Stimulated activated naive B cell treated with anti-CD40 and anti-IgM and Interleukin-4, amounts not matched to agents 10 μg/mL and 1 μg/mL and 100 μg/mL, for 72 hours (primary cell): ENCODE data around the gene ELK3.

ENCODE experiments used
- ATAC-seq, 2 donors: fragments of 150-1000 bp; cut with Tn5 transposase; replicated peaks; 2 replicates each; pipeline ENCODE4 v1.10.0; 2021; ENCODE audit warnings: moderate library complexity in 1 of 2
- DNase-seq: peaks from one replicate; pipeline ENCODE4 v3.0.0; 2021
- H3K27ac Mint-ChIP-seq: one replicate; pipeline ENCODE4 v1.8.0; 2022; ENCODE audit warnings: mild to moderate bottlenecking, mixed read lengths
- H3K27me3 Mint-ChIP-seq, 2 donors: one replicate each; pipeline ENCODE4 v1.8.0; 2022; ENCODE audit warnings: mixed read lengths in 2 of 2
- H3K36me3 Mint-ChIP-seq, 2 donors: one replicate each; pipeline ENCODE4 v1.8.0; 2022; ENCODE audit warnings: mixed read lengths in 2 of 2, mild to moderate bottlenecking in 1 of 2
- H3K4me1 Mint-ChIP-seq, 2 donors: one replicate each; pipeline ENCODE4 v1.8.0; 2022; ENCODE audit warnings: mixed read lengths in 2 of 2, mild to moderate bottlenecking in 1 of 2
- H3K4me3 Mint-ChIP-seq, 2 donors: one replicate each; pipeline ENCODE4 v1.8.0; 2022; ENCODE audit warnings: mild to moderate bottlenecking in 2 of 2, mixed read lengths in 2 of 2, moderate library complexity in 1 of 2
- H3K9me3 Mint-ChIP-seq, 2 donors: one replicate each; pipeline ENCODE4 v1.8.0; 2022; ENCODE audit warnings: mixed read lengths in 2 of 2, mild to moderate bottlenecking in 1 of 2

The ELK3 gene

GRCh38 chr12:96193725-96194575 lies at the start of gene ELK3:
Gene ELK3 (plus strand): TSS chr12:96194375.
- Mint-ChIP-seq H3K4me1 (peaks cover 27 to 66% of the 10 kb centered on the region in 2 donors), H3K27me3 (no peaks in the 10 kb centered on the region), H3K27ac (peak within 1 kb of the TSS; percentile 95), H3K36me3 (peaks cover 0 to 4% of the 10 kb centered on the region in 2 donors), H3K4me3 (peak within 1 kb of the TSS; percentile 87 to 89), H3K9me3 (peaks cover 0 to 2% of the 10 kb centered on the region in 2 donors)
- ATAC-seq, result peak; percentile 62 to 66
- DNase-seq, result peak; percentile 57

GRCh38 chr12:96146747-96147146 lies 47.4 kb upstream of the ELK3 start:
- Mint-ChIP-seq H3K4me1 (peaks cover 12 to 26% of the 10 kb centered on the region in 2 donors), H3K27me3 (no peaks in the 10 kb centered on the region), H3K36me3 (no peaks in the 10 kb centered on the region), H3K4me3 (no peak overlapping the region), H3K27ac (no peak overlapping the region), H3K9me3 (no peaks in the 10 kb centered on the region)
- DNase-seq (no peak), ATAC-seq (peak; percentile 46 to 67)

- Mint-ChIP-seq H3K4me3 (no peak overlapping the region), H3K9me3 (no peaks in the 10 kb centered on the region), H3K27ac (no peak overlapping the region), H3K27me3 (no peaks in the 10 kb centered on the region), H3K36me3 (no peaks in the 10 kb centered on the region), H3K4me1 (peaks cover 2 to 9% of the 10 kb centered on the region in 2 donors)
- DNase-seq (no peak), ATAC-seq (no peak)
Observed at GRCh38 chr12:96150442-96150841, 43.7 kb upstream of the ELK3 start.

- ATAC-seq (no peak), DNase-seq (no peak)
- peaks cover 2 to 6% of the 10 kb centered on the region in 2 donors for H3K4me1 Mint-ChIP-seq
- H3K27ac Mint-ChIP-seq, result no peak overlapping the region
- H3K9me3 Mint-ChIP-seq, result no peaks in the 10 kb centered on the region
- no peaks in the 10 kb centered on the region for H3K27me3 Mint-ChIP-seq
- H3K36me3 Mint-ChIP-seq, result no peaks in the 10 kb centered on the region
- no peak overlapping the region for H3K4me3 Mint-ChIP-seq
Observed at GRCh38 chr12:96152164-96152563, 42.0 kb upstream of the ELK3 start.

GRCh38 chr12:96153131-96153725 lies 40.9 kb upstream of the ELK3 start:
- H3K36me3 Mint-ChIP-seq, result no peaks in the 10 kb centered on the region
- DNase-seq (no peak), ATAC-seq (no peak)
- H3K4me3 Mint-ChIP-seq, result no peak overlapping the region
- no peaks in the 10 kb centered on the region for H3K27me3 Mint-ChIP-seq
- peak overlapping the region; percentile 32 for H3K27ac Mint-ChIP-seq
- H3K4me1 Mint-ChIP-seq, result peaks cover 2 to 6% of the 10 kb centered on the region in 2 donors
- H3K9me3 Mint-ChIP-seq, result no peaks in the 10 kb centered on the region

GRCh38 chr12:96155181-96155580 lies 39.0 kb upstream of the ELK3 start:
- Mint-ChIP-seq H3K4me3 (no peak overlapping the region), H3K36me3 (no peaks in the 10 kb centered on the region), H3K4me1 (peaks cover 2 to 11% of the 10 kb centered on the region in 2 donors), H3K27ac (no peak overlapping the region), H3K9me3 (no peaks in the 10 kb centered on the region), H3K27me3 (no peaks in the 10 kb centered on the region)
- DNase-seq (no peak), ATAC-seq (no peak)

GRCh38 chr12:96155781-96156180 lies 38.4 kb upstream of the ELK3 start:
- peaks cover 2 to 12% of the 10 kb centered on the region in 2 donors for H3K4me1 Mint-ChIP-seq
- no peaks in the 10 kb centered on the region for H3K27me3 Mint-ChIP-seq
- H3K27ac Mint-ChIP-seq, result no peak overlapping the region

GRCh38 chr12:96156211-96156610 lies 38.0 kb upstream of the ELK3 start:
- Mint-ChIP-seq H3K36me3 (no peaks in the 10 kb centered on the region), H3K4me3 (no peak overlapping the region), H3K27ac (no peak overlapping the region), H3K4me1 (peaks cover 2 to 12% of the 10 kb centered on the region in 2 donors), H3K9me3 (no peaks in the 10 kb centered on the region), H3K27me3 (no peaks in the 10 kb centered on the region)
- DNase-seq (no peak), ATAC-seq (peak; percentile 39 to 55)

More at GRCh38 chr12:96155781-96156180, 38.4 kb upstream of the ELK3 start:
- no peak overlapping the region for H3K4me3 Mint-ChIP-seq
- DNase-seq (no peak), ATAC-seq (no peak)
- H3K9me3 Mint-ChIP-seq, result no peaks in the 10 kb centered on the region
- no peaks in the 10 kb centered on the region for H3K36me3 Mint-ChIP-seq

- Mint-ChIP-seq H3K36me3 (no peaks in the 10 kb centered on the region), H3K27ac (no peak overlapping the region), H3K4me1 (peaks cover 9 to 16% of the 10 kb centered on the region in 2 donors), H3K27me3 (no peaks in the 10 kb centered on the region), H3K9me3 (no peaks in the 10 kb centered on the region), H3K4me3 (no peak overlapping the region)
- DNase-seq, result no peak
- no peak for ATAC-seq
Observed at GRCh38 chr12:96157427-96157826, 36.7 kb upstream of the ELK3 start.

- Mint-ChIP-seq H3K27me3 (peaks cover 6 to 7% of the 10 kb centered on the region in 2 donors), H3K4me3 (no peak overlapping the region), H3K27ac (no peak overlapping the region), H3K4me1 (peaks cover 12 to 13% of the 10 kb centered on the region in 2 donors), H3K9me3 (no peaks in the 10 kb centered on the region), H3K36me3 (no peaks in the 10 kb centered on the region)
- DNase-seq, result no peak
- no peak for ATAC-seq
Observed at GRCh38 chr12:96164951-96165811, 29.0 kb upstream of the ELK3 start.

- Mint-ChIP-seq H3K4me3 (no peak overlapping the region), H3K27ac (no peak overlapping the region), H3K27me3 (peaks cover 6 to 7% of the 10 kb centered on the region in 2 donors), H3K9me3 (no peaks in the 10 kb centered on the region), H3K36me3 (no peaks in the 10 kb centered on the region), H3K4me1 (peaks cover 15 to 18% of the 10 kb centered on the region in 2 donors)
- ATAC-seq (no peak), DNase-seq (no peak)
Observed at GRCh38 chr12:96166765-96167164, 27.4 kb upstream of the ELK3 start.

- H3K4me1 Mint-ChIP-seq, result peaks cover 10 to 24% of the 10 kb centered on the region in 2 donors
- H3K36me3 Mint-ChIP-seq, result no peaks in the 10 kb centered on the region
Observed at GRCh38 chr12:96167492-96167891, 26.7 kb upstream of the ELK3 start.

GRCh38 chr12:96170328-96170727 lies 23.8 kb upstream of the ELK3 start:
- no peak for DNase-seq
- Mint-ChIP-seq H3K36me3 (no peaks in the 10 kb centered on the region), H3K4me3 (peak overlapping the region in 1 of 2 donors; percentile 12), H3K27me3 (peaks cover 4% of the 10 kb centered on the region in 2 donors), H3K9me3 (peaks cover 0 to 2% of the 10 kb centered on the region in 2 donors), H3K4me1 (peaks cover 5 to 26% of the 10 kb centered on the region in 2 donors), H3K27ac (no peak overlapping the region)
- peak; percentile 74 to 91 for ATAC-seq

More at GRCh38 chr12:96167492-96167891, 26.7 kb upstream of the ELK3 start:
- ATAC-seq (no peak), DNase-seq (no peak)
- Mint-ChIP-seq H3K4me3 (no peak overlapping the region), H3K27ac (no peak overlapping the region), H3K9me3 (peaks cover 0 to under 1% of the 10 kb centered on the region in 2 donors), H3K27me3 (peaks cover 8% of the 10 kb centered on the region in 2 donors)

- ATAC-seq, result no peak
- Mint-ChIP-seq H3K27me3 (peaks cover 4% of the 10 kb centered on the region in 2 donors), H3K9me3 (peaks cover 0 to 2% of the 10 kb centered on the region in 2 donors), H3K27ac (no peak overlapping the region), H3K4me3 (peak overlapping the region in 1 of 2 donors; percentile 12), H3K4me1 (peaks cover 5 to 26% of the 10 kb centered on the region in 2 donors), H3K36me3 (no peaks in the 10 kb centered on the region)
- DNase-seq, result no peak
Observed at GRCh38 chr12:96170762-96171161, 23.4 kb upstream of the ELK3 start.
